ENCODE results near the gene CASQ2. TPM values are rescaled to one million over a fixed set of nuclear protein-coding genes. Genes with fewer than 3 reads are reported as not detected.

CASQ2 gene
- total and polyA plus RNA-seq, 2 donors (not counting 3 experiments of a cell fraction or from before 2014, with no cell fraction given): not detected

DNA sequence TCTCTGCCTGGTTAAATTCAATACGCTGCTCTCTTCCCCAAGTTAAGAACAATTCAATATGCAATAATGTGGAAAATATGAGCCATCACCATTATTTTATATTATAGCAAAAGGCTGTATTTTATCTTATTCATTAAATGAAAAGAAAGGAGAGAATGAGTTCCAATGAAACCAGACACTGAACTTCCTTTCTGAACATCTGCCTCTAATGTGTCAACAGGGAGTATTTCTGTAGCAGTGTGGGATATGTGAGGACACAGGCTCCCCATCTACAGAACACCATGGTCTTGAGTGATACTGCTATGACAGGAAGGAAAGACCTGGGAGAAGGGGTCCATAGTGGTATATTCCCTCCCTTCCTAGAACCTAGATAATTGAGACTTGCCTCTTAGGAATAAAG is 46.3 kb downstream of the CASQ2 start:
- no peaks in the 10 kb centered on the region for H3K9me1 ChIP-seq (replicated peaks; ENCODE audit: control insufficient read depth, extremely low read depth, insufficient read depth, low read length)
- H3K79me2 ChIP-seq (ENCODE audit: control insufficient read depth, insufficient read depth, low read length): no peaks in the 10 kb centered on the region
- no peaks in the 10 kb centered on the region for H3K36me3 ChIP-seq (ENCODE audit: control insufficient read depth in 2 of 2, extremely low read depth in 1 of 2, insufficient read depth in 2 of 2, low read length in 2 of 2)
- no peak for FAIRE-seq
- no TSS peak for BruUV-seq (replicated peaks)
- DNase-seq (ENCODE audit: low read depth, low spot score): no peak
- TF ChIP-seq MYC (IDR thresholded peaks at IDR 0.05; ENCODE audit: low read depth, low read length) (no peak), POLR2AphosphoS5 (IDR thresholded peaks at IDR 0.05; ENCODE audit: insufficient read depth, low read depth, low read length) (no peak), POLR2A (IDR thresholded peaks at IDR 0.05; ENCODE audit: low read depth, low read length) (no peak), JUN (IDR thresholded peaks at IDR 0.05; ENCODE audit: borderline replicate concordance, insufficient read depth, insufficient read length, low read depth) (no peak), GATA2 (IDR thresholded peaks at IDR 0.05; ENCODE audit: insufficient read depth, insufficient read length, low read depth, low read length) (no peak), EZH2 (IDR thresholded peaks at IDR 0.05; ENCODE audit: borderline replicate concordance, low read depth, low read length, severe bottlenecking) (no peak), FOS (IDR thresholded peaks at IDR 0.05; ENCODE audit: borderline replicate concordance, insufficient read depth, low read length) (no peak)
- TF ChIP-seq, protein P1, sequence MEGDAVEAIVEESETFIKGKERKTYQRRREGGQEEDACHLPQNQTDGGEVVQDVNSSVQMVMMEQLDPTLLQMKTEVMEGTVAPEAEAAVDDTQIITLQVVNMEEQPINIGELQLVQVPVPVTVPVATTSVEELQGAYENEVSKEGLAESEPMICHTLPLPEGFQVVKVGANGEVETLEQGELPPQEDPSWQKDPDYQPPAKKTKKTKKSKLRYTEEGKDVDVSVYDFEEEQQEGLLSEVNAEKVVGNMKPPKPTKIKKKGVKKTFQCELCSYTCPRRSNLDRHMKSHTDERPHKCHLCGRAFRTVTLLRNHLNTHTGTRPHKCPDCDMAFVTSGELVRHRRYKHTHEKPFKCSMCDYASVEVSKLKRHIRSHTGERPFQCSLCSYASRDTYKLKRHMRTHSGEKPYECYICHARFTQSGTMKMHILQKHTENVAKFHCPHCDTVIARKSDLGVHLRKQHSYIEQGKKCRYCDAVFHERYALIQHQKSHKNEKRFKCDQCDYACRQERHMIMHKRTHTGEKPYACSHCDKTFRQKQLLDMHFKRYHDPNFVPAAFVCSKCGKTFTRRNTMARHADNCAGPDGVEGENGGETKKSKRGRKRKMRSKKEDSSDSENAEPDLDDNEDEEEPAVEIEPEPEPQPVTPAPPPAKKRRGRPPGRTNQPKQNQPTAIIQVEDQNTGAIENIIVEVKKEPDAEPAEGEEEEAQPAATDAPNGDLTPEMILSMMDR (IDR thresholded peaks at IDR 0.05; ENCODE audit: extremely low read depth in 1 of 2, insufficient read depth in 1 of 2, low read depth in 1 of 2, low read length in 2 of 2): no peak
- TF ChIP-seq, protein P2, sequence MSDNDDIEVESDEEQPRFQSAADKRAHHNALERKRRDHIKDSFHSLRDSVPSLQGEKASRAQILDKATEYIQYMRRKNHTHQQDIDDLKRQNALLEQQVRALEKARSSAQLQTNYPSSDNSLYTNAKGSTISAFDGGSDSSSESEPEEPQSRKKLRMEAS (IDR thresholded peaks at IDR 0.05; ENCODE audit: insufficient read depth, insufficient read length): no peak
- no peaks in the 10 kb centered on the region for H4K20me1 ChIP-seq (replicated peaks; ENCODE audit: control insufficient read depth, extremely low read depth, insufficient read depth, low read length)
- no peak overlapping the region for H3K9ac ChIP-seq (replicated peaks; ENCODE audit: extremely low read depth, insufficient read depth, low read length)
- no peak overlapping the region for H3K4me3 ChIP-seq (replicated peaks in 1 of 3; ENCODE audit: insufficient read depth in 1 of 3, low read depth in 1 of 3, low read length in 3 of 3)
- dilution Hi-C loops (cut with MboI; ENCODE audit: extremely low pct_ligation_motif_present, low sequenced_read_pairs): no loop called here
- H3K4me2 ChIP-seq (ENCODE audit: insufficient read depth, low read length): no peak overlapping the region
- intact Hi-C loops (cut with micrococcal nuclease): no loop called here
- ChIA-PET CTCF (no interaction called here), POLR2A (no interaction called here)
- no peaks in the 10 kb centered on the region for H3K27me3 ChIP-seq (ENCODE audit: control insufficient read depth in 2 of 2, insufficient read depth in 2 of 2, low read length in 2 of 2)
- H3K9me3 ChIP-seq (replicated peaks; ENCODE audit: control insufficient read depth, insufficient read depth, low read length): no peaks in the 10 kb centered on the region
- no peak overlapping the region for H2AFZ ChIP-seq (ENCODE audit: low read depth, low read length)
- no peaks in the 10 kb centered on the region for H3K4me1 ChIP-seq (ENCODE audit: control insufficient read depth, extremely low read depth, insufficient read depth, low read length)
- no peak overlapping the region for H3K27ac ChIP-seq (ENCODE audit: insufficient read depth, low read depth, low read length)

Measured in endothelial cell of umbilical vein (primary cell).